Neural cell (in vitro differentiated cells): ENCODE data around the gene CACUL1. TPM values are rescaled to one million over a fixed set of nuclear protein-coding genes. Genes with fewer than 3 reads are reported as not detected.

Experiments used
- H2AFZ ChIP-seq: fragments of 200-600, 300-800 bp; sonication (generic), shearing (Covaris generic); 2 replicates; pipeline ENCODE4 v1.6.0; 2014; ENCODE audit warnings: low read depth, mild to moderate bottlenecking, antibody characterized with exemption, low read length, moderate library complexity
- H3F3A ChIP-seq: fragments of 200-600 bp; shearing (Covaris generic); 2 replicates; pipeline ENCODE4 v1.6.1; 2016; ENCODE audit warnings: mild to moderate bottlenecking, moderate library complexity, mixed read lengths, antibody characterized with exemption, low read length; ENCODE audit not compliant: insufficient read depth, poor library complexity, severe bottlenecking
- H3K27ac ChIP-seq: fragments of 200-600, 300-800 bp; sonication (generic), shearing (Covaris generic); 2 replicates; pipeline ENCODE4 v1.5.1; 2014; ENCODE audit warnings: mild to moderate bottlenecking, low read length, moderate library complexity
- H3K27me3 ChIP-seq: fragments of 300-800, 200-600 bp; sonication (generic), shearing (Covaris generic); 2 replicates; pipeline ENCODE4 v1.6.0; 2014; ENCODE audit warnings: mild to moderate bottlenecking, low read depth, low read length, moderate library complexity; ENCODE audit not compliant: insufficient read depth
- H3K36me3 ChIP-seq: fragments of 300-800, 200-600 bp; sonication (generic), shearing (Covaris generic); 2 replicates; pipeline ENCODE4 v1.5.1; 2014; ENCODE audit warnings: mild to moderate bottlenecking, antibody characterized with exemption, low read length, moderate library complexity; ENCODE audit not compliant: insufficient read depth
- H3K4me2 ChIP-seq: fragments of 300-800, 200-600 bp; sonication (generic), shearing (Covaris generic); 2 replicates; pipeline ENCODE4 v1.6.0; 2014; ENCODE audit warnings: mild to moderate bottlenecking, low read length
- H3K4me3 ChIP-seq: fragments of 300-800, 200-600 bp; sonication (generic), shearing (Covaris generic); 2 replicates; pipeline ENCODE4 v1.5.1; 2014; ENCODE audit warnings: mild to moderate bottlenecking, low read length, moderate library complexity
- H3K79me2 ChIP-seq: fragments of 200-600 bp; shearing (Covaris generic); replicated peaks from 2 replicates; pipeline ENCODE4 v1.6.0; 2014; ENCODE audit warnings: mild to moderate bottlenecking, low read length, moderate library complexity; ENCODE audit not compliant: insufficient read depth
- H3K9ac ChIP-seq: fragments of 300-800, 200-600 bp; sonication (generic), shearing (Covaris generic); 2 replicates; pipeline ENCODE4 v1.6.1; 2016; ENCODE audit warnings: mild to moderate bottlenecking, low read length, mixed read lengths
- H3K9me2 ChIP-seq: fragments of 200-600 bp; shearing (Covaris generic); 2 replicates; pipeline ENCODE4 v1.6.1; 2016; ENCODE audit warnings: mild to moderate bottlenecking, low read length, mixed read lengths; ENCODE audit not compliant: insufficient read depth
- H3K9me3 ChIP-seq: fragments of 200-600, 300-800 bp; sonication (generic), shearing (Covaris generic); 2 replicates; pipeline ENCODE4 v1.6.1; 2016; ENCODE audit warnings: mild to moderate bottlenecking, mixed run types, low read length, moderate library complexity, mixed read lengths
- H4K20me1 ChIP-seq: fragments of 200-600 bp; shearing (Covaris generic); 2 replicates; pipeline ENCODE4 v1.6.1; 2016; ENCODE audit warnings: mild to moderate bottlenecking, mixed run types; ENCODE audit not compliant: insufficient read depth
- EP300 ChIP-seq: fragments of 450-650 bp; conservative IDR thresholded peaks from 2 replicates; pipeline ENCODE4 v1.6.1; 2014; ENCODE audit warnings: antibody characterized with exemption, mild to moderate bottlenecking, moderate library complexity; ENCODE audit not compliant: poor library complexity, severe bottlenecking
- EZH2 ChIP-seq: fragments of 200-600, 300-800 bp; shearing (Covaris generic), sonication (generic); IDR thresholded peaks from 2 replicates; pipeline ENCODE4 v1.6.1; 2014; ENCODE audit warnings: antibody characterized with exemption, low read length, borderline replicate concordance, mild to moderate bottlenecking; ENCODE audit not compliant: insufficient read depth, poor library complexity, severe bottlenecking
- MXI1 ChIP-seq: fragments of 450-650 bp; conservative IDR thresholded peaks from 2 replicates; pipeline ENCODE4 v1.6.1; 2014; ENCODE audit warnings: antibody characterized with exemption, mild to moderate bottlenecking; ENCODE audit not compliant: poor library complexity, severe bottlenecking
- POLR2AphosphoS5 ChIP-seq: IDR thresholded peaks from 2 replicates; pipeline ENCODE4 v1.6.1; 2012
- RAD21 ChIP-seq: fragments of 450-650 bp; conservative IDR thresholded peaks from 2 replicates; pipeline ENCODE4 v1.6.1; 2014; ENCODE audit warnings: antibody characterized with exemption, mild to moderate bottlenecking, moderate library complexity
- SMC3 ChIP-seq: fragments of 450-650 bp; conservative IDR thresholded peaks from 2 replicates; pipeline ENCODE4 v1.6.1; 2014; ENCODE audit warnings: antibody characterized with exemption, mild to moderate bottlenecking, moderate library complexity; ENCODE audit not compliant: poor library complexity
- TAF1 ChIP-seq: IDR thresholded peaks from 2 replicates; pipeline ENCODE4 v1.6.1; 2012; ENCODE audit warnings: low read depth
- polyA plus RNA-seq: library from polyadenylated mRNA; depleted of rRNA; stranded (reverse); fragments of >200 nt; gene quantifications from 2 replicates; pipeline ENCODE4 v1.2.3, GENCODE V29; 2014
- TF ChIP-seq, protein P1 (sequence below): IDR thresholded peaks from 2 replicates; pipeline ENCODE4 v1.6.1; 2012; ENCODE audit warnings: borderline replicate concordance
- TF ChIP-seq, protein P2 (sequence below): fragments of 450-650 bp; IDR thresholded peaks from 2 replicates; pipeline ENCODE4 v1.5.1; 2014; ENCODE audit warnings: antibody characterized with exemption, mild to moderate bottlenecking, moderate library complexity; ENCODE audit not compliant: poor library complexity, severe bottlenecking

Gene CACUL1
- polyA plus RNA-seq, 1 donor from 2014 or later, result 12.8 TPM

DNA sequence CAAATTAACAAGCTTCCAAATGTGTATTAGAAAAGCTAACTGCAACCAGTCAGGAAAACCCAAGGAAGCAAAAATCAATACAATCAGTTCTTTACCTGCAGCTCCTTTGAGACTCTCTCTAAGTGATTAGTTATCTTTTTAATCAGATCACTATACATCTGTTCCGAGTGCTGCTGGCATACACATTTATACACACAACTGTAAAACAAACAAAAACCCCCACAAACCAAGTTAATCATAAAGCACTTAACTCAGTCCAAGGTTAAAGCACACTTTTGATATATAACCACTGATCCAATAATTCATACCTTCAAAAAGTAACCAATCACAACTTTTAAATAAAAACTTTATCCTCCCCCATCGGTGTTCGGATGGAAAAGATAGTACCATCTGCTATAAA lies 25.6 kb downstream of the CACUL1 start:
- no peaks in the 10 kb centered on the region for H4K20me1 ChIP-seq
- H3K9me3 ChIP-seq, result no peaks in the 10 kb centered on the region
- H3K36me3 ChIP-seq, result no peaks in the 10 kb centered on the region
- no peaks in the 10 kb centered on the region for H3F3A ChIP-seq
- no peak for TF ChIP-seq POLR2AphosphoS5
- TF ChIP-seq, protein P1, sequence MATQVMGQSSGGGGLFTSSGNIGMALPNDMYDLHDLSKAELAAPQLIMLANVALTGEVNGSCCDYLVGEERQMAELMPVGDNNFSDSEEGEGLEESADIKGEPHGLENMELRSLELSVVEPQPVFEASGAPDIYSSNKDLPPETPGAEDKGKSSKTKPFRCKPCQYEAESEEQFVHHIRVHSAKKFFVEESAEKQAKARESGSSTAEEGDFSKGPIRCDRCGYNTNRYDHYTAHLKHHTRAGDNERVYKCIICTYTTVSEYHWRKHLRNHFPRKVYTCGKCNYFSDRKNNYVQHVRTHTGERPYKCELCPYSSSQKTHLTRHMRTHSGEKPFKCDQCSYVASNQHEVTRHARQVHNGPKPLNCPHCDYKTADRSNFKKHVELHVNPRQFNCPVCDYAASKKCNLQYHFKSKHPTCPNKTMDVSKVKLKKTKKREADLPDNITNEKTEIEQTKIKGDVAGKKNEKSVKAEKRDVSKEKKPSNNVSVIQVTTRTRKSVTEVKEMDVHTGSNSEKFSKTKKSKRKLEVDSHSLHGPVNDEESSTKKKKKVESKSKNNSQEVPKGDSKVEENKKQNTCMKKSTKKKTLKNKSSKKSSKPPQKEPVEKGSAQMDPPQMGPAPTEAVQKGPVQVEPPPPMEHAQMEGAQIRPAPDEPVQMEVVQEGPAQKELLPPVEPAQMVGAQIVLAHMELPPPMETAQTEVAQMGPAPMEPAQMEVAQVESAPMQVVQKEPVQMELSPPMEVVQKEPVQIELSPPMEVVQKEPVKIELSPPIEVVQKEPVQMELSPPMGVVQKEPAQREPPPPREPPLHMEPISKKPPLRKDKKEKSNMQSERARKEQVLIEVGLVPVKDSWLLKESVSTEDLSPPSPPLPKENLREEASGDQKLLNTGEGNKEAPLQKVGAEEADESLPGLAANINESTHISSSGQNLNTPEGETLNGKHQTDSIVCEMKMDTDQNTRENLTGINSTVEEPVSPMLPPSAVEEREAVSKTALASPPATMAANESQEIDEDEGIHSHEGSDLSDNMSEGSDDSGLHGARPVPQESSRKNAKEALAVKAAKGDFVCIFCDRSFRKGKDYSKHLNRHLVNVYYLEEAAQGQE, result no peak
- TF ChIP-seq, protein P2, sequence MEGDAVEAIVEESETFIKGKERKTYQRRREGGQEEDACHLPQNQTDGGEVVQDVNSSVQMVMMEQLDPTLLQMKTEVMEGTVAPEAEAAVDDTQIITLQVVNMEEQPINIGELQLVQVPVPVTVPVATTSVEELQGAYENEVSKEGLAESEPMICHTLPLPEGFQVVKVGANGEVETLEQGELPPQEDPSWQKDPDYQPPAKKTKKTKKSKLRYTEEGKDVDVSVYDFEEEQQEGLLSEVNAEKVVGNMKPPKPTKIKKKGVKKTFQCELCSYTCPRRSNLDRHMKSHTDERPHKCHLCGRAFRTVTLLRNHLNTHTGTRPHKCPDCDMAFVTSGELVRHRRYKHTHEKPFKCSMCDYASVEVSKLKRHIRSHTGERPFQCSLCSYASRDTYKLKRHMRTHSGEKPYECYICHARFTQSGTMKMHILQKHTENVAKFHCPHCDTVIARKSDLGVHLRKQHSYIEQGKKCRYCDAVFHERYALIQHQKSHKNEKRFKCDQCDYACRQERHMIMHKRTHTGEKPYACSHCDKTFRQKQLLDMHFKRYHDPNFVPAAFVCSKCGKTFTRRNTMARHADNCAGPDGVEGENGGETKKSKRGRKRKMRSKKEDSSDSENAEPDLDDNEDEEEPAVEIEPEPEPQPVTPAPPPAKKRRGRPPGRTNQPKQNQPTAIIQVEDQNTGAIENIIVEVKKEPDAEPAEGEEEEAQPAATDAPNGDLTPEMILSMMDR, result no peak
- no peak for TF ChIP-seq MXI1
- TF ChIP-seq RAD21, result no peak
- TF ChIP-seq TAF1, result no peak
- no peak for TF ChIP-seq EZH2
- TF ChIP-seq EP300, result no peak
- TF ChIP-seq SMC3, result no peak
- no peak overlapping the region for H3K27ac ChIP-seq
- H3K4me2 ChIP-seq, result no peak overlapping the region
- no peaks in the 10 kb centered on the region for H3K9me2 ChIP-seq
- no peaks in the 10 kb centered on the region for H3K27me3 ChIP-seq
- no peak overlapping the region for H2AFZ ChIP-seq
- peaks cover 43% of the 10 kb centered on the region for H3K79me2 ChIP-seq
- no peak overlapping the region for H3K4me3 ChIP-seq
- H3K9ac ChIP-seq, result no peak overlapping the region

DNA sequence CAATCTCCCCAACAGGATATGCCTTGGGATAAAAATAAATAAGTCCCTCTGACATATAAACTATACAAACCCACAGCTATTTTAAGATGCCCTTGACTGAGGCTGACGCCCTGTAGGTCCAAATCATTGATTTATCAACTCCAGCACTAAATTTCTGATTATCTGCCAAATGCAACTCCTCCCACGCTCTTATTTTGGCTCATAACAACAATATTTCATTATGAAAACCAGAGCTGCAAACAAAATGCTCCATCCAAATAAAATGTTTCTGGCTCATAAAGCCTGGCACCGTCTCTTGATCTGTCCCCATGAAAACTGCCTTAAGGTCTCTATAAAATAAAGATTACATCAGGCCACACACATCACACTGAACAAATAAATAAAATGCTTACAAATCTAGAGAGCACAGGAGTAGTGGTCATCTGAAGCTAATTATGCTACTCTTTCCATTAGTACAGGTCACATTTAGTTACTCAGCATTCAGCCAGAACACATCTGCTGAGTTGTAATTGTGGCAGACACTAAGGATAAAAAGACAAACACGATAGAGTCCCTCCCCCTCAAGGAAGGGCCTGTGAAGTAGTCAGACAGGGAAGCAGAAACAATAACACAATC lies 28.8 kb downstream of the CACUL1 start:
- Histone ChIP-seq H3K9me2 (no peaks in the 10 kb centered on the region), H3F3A (no peaks in the 10 kb centered on the region), H3K36me3 (no peaks in the 10 kb centered on the region), H3K4me3 (no peak overlapping the region), H3K9ac (no peak overlapping the region), H3K79me2 (peaks cover 21% of the 10 kb centered on the region), H3K9me3 (no peaks in the 10 kb centered on the region), H2AFZ (no peak overlapping the region), H3K27me3 (no peaks in the 10 kb centered on the region), H4K20me1 (no peaks in the 10 kb centered on the region), H3K27ac (no peak overlapping the region), H3K4me2 (no peak overlapping the region)
- TF ChIP-seq, protein P2, result no peak
- no peak for TF ChIP-seq RAD21
- TF ChIP-seq EZH2, result no peak
- no peak for TF ChIP-seq SMC3
- TF ChIP-seq POLR2AphosphoS5, result no peak
- TF ChIP-seq, protein P1, result no peak
- TF ChIP-seq TAF1, result no peak
- no peak for TF ChIP-seq EP300
- TF ChIP-seq MXI1, result no peak
